ENCODE results near the gene COL18A1. TPM values are rescaled to one million over a fixed set of nuclear protein-coding genes. Genes with fewer than 3 reads are reported as not detected.

COL18A1 gene
- total RNA-seq, 1 experiment from 2014 or later, result 77.0 TPM

DNA sequence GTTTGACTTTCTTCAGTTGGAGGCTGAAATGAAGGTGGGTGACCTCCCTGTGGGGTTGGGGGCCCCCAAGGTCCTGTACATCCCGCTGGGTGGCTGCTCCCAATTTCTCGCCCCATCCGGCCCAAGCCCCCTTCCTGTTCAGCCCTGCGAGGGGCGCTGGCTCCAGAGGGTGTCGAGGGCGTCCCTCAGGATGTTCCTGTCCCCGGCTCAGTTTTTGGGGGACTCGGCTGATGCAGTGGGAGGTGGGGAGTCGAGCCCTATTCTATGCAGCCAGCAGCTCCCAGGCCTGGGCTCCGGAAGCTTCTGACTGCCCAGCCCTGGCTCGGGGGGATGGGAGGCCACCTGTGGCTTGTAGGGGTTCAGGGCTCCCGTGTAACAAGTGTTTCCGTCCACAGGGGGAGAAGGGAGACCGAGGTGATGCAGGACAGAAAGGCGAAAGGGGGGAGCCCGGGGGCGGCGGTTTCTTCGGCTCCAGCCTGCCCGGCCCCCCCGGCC, 99.1 kb downstream of the COL18A1 start:
- Histone ChIP-seq H3K36me3 (ENCODE audit: low read depth, low read length) (no peaks in the 10 kb centered on the region), H3K4me1 (ENCODE audit: insufficient read depth, low read length) (no peaks in the 10 kb centered on the region), H3F3A (ENCODE audit: low read length, unreplicated experiment) (no peaks in the 10 kb centered on the region), H3K9ac (ENCODE audit: low read length) (no peak overlapping the region), H3K9me2 (replicated peaks; ENCODE audit: low read length) (no peaks in the 10 kb centered on the region), H4K20me1 (ENCODE audit: low read length) (no peaks in the 10 kb centered on the region), H3K27me3 (ENCODE audit: low read length) (no peaks in the 10 kb centered on the region), H3K4me2 (ENCODE audit: low read length) (no peak overlapping the region), H3K79me2 (ENCODE audit: low read length) (no peaks in the 10 kb centered on the region), H3K9me3 (ENCODE audit: low read length) (no peaks in the 10 kb centered on the region), H3K4me3 (ENCODE audit: low read length) (no peak overlapping the region), H2AFZ (ENCODE audit: low read length) (no peak overlapping the region), H3K27ac (ENCODE audit: low read length) (no peak overlapping the region)
- intact Hi-C loops (cut with micrococcal nuclease), result no loop called here
- ChIA-PET CTCF (no interaction called here), POLR2A (ENCODE audit: unreplicated experiment) (no interaction called here)
- BruUV-seq (replicated peaks), result no TSS peak
- DNase-seq, result no peak
- no peak for ATAC-seq
- no peak for TF ChIP-seq EZH2 (IDR thresholded peaks at IDR 0.05; ENCODE audit: low read length, unreplicated experiment)
- TF ChIP-seq EZH2phosphoT487 (IDR thresholded peaks at IDR 0.05; ENCODE audit: borderline replicate concordance, low read length), result no peak
- TF ChIP-seq, protein P1, sequence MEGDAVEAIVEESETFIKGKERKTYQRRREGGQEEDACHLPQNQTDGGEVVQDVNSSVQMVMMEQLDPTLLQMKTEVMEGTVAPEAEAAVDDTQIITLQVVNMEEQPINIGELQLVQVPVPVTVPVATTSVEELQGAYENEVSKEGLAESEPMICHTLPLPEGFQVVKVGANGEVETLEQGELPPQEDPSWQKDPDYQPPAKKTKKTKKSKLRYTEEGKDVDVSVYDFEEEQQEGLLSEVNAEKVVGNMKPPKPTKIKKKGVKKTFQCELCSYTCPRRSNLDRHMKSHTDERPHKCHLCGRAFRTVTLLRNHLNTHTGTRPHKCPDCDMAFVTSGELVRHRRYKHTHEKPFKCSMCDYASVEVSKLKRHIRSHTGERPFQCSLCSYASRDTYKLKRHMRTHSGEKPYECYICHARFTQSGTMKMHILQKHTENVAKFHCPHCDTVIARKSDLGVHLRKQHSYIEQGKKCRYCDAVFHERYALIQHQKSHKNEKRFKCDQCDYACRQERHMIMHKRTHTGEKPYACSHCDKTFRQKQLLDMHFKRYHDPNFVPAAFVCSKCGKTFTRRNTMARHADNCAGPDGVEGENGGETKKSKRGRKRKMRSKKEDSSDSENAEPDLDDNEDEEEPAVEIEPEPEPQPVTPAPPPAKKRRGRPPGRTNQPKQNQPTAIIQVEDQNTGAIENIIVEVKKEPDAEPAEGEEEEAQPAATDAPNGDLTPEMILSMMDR (conservative IDR thresholded peaks at IDR 0.05; ENCODE audit: low read depth, low read length), result no peak

GRCh38 chr21:45504516-45505415, 99.8 kb downstream of the COL18A1 start:
- Histone ChIP-seq H3K9me3 (ENCODE audit: low read length) (no peaks in the 10 kb centered on the region), H3F3A (ENCODE audit: low read length, unreplicated experiment) (no peaks in the 10 kb centered on the region), H3K27ac (ENCODE audit: low read length) (no peak overlapping the region), H3K36me3 (ENCODE audit: low read depth, low read length) (no peaks in the 10 kb centered on the region), H3K4me1 (ENCODE audit: insufficient read depth, low read length) (no peaks in the 10 kb centered on the region), H3K9me2 (replicated peaks; ENCODE audit: low read length) (no peaks in the 10 kb centered on the region), H4K20me1 (ENCODE audit: low read length) (no peaks in the 10 kb centered on the region), H3K9ac (ENCODE audit: low read length) (no peak overlapping the region), H3K79me2 (ENCODE audit: low read length) (no peaks in the 10 kb centered on the region), H2AFZ (ENCODE audit: low read length) (no peak overlapping the region), H3K4me3 (ENCODE audit: low read length) (no peak overlapping the region), H3K27me3 (ENCODE audit: low read length) (no peaks in the 10 kb centered on the region), H3K4me2 (ENCODE audit: low read length) (no peak overlapping the region)
- DNase-seq (no peak), ATAC-seq (no peak)
- intact Hi-C loops (cut with micrococcal nuclease), result no loop called here
- TF ChIP-seq EZH2phosphoT487 (IDR thresholded peaks at IDR 0.05; ENCODE audit: borderline replicate concordance, low read length), result no peak
- TF ChIP-seq EZH2 (IDR thresholded peaks at IDR 0.05; ENCODE audit: low read length, unreplicated experiment), result no peak
- TF ChIP-seq, protein P1 (conservative IDR thresholded peaks at IDR 0.05; ENCODE audit: low read depth, low read length), result no peak
- ChIA-PET POLR2A (ENCODE audit: unreplicated experiment) (no interaction called here), CTCF (no interaction called here)
- BruUV-seq (replicated peaks), result no TSS peak

GRCh38 chr21:45505416-45506021, 100.6 kb downstream of the COL18A1 start:
- Histone ChIP-seq H3F3A (ENCODE audit: low read length, unreplicated experiment) (no peaks in the 10 kb centered on the region), H2AFZ (ENCODE audit: low read length) (no peak overlapping the region), H3K4me3 (ENCODE audit: low read length) (no peak overlapping the region), H3K27me3 (ENCODE audit: low read length) (no peaks in the 10 kb centered on the region), H3K4me2 (ENCODE audit: low read length) (no peak overlapping the region), H3K27ac (ENCODE audit: low read length) (no peak overlapping the region), H3K9me3 (ENCODE audit: low read length) (no peaks in the 10 kb centered on the region), H3K9ac (ENCODE audit: low read length) (no peak overlapping the region), H3K36me3 (ENCODE audit: low read depth, low read length) (no peaks in the 10 kb centered on the region), H4K20me1 (ENCODE audit: low read length) (no peaks in the 10 kb centered on the region), H3K4me1 (ENCODE audit: insufficient read depth, low read length) (no peaks in the 10 kb centered on the region), H3K9me2 (replicated peaks; ENCODE audit: low read length) (no peaks in the 10 kb centered on the region), H3K79me2 (ENCODE audit: low read length) (no peaks in the 10 kb centered on the region)
- CTCF ChIA-PET, result no interaction called here
- intact Hi-C loops (cut with micrococcal nuclease), result no loop called here
- ATAC-seq (no peak), DNase-seq (no peak)
- TF ChIP-seq, protein P1 (conservative IDR thresholded peaks at IDR 0.05; ENCODE audit: low read depth, low read length), result no peak
- BruUV-seq (replicated peaks), result no TSS peak
- POLR2A ChIA-PET (ENCODE audit: unreplicated experiment), result no interaction called here
